GM21447 (cell line): ENCODE data around the gene IFNK.
A peak's percentile ranks its signal among the peaks of the same experiment; 100 is the strongest.

Experiments used
- ATAC-seq: cut with Tn5 transposase; IDR thresholded peaks from one replicate; pipeline ENCODE4 v1.9.1; 2021; ENCODE audit not compliant: unreplicated experiment

Gene IFNK

GRCh38 chr9:27510780-27511179 is 13.3 kb upstream of the IFNK start:
- ATAC-seq, result no peak

- ATAC-seq, result no peak
These were observed 12.3 kb upstream of the IFNK start for GRCh38 chr9:27511771-27512170.

- no peak for ATAC-seq
These were observed 9.5 kb upstream of the IFNK start for GRCh38 chr9:27514551-27514950.

- ATAC-seq, result no peak
These were observed 6.1 kb upstream of the IFNK start for GRCh38 chr9:27518006-27518405.

- ATAC-seq, result no peak
These were observed 5.3 kb upstream of the IFNK start for GRCh38 chr9:27518809-27519208.

- no peak for ATAC-seq
These were observed 4.3 kb upstream of the IFNK start for GRCh38 chr9:27519466-27520465.

- no peak for ATAC-seq
These were observed 3.1 kb upstream of the IFNK start for GRCh38 chr9:27520986-27521385.

GRCh38 chr9:27523141-27523540 is 949 bp upstream of the IFNK start:
- no peak for ATAC-seq

- no peak for ATAC-seq
These were observed 3.6 kb downstream of the IFNK start for GRCh38 chr9:27527702-27528075.

- ATAC-seq, result peak; percentile 51
These were observed 4.2 kb downstream of the IFNK start for GRCh38 chr9:27528076-27528885.

- peak; percentile 58 for ATAC-seq
These were observed 4.8 kb downstream of the IFNK start for GRCh38 chr9:27528886-27529315.

GRCh38 chr9:27529316-27530278 is 5.5 kb downstream of the IFNK start, which contains the start of gene MOB3B:
MOB3B (minus strand) TSS chr9:27529814; CDS start chr9:27455550, 74,264 bp downstream.
- peak; percentile 72 for ATAC-seq

GRCh38 chr9:27530915-27531755 is 7.0 kb downstream of the IFNK start:
- ATAC-seq, result no peak

GRCh38 chr9:27532046-27532445 is 8.0 kb downstream of the IFNK start:
- no peak for ATAC-seq

- no peak for ATAC-seq
These were observed 9.2 kb downstream of the IFNK start for GRCh38 chr9:27533311-27533710.

GRCh38 chr9:27534131-27534530 is 10.0 kb downstream of the IFNK start:
- no peak for ATAC-seq

GRCh38 chr9:27534658-27535209 is 10.6 kb downstream of the IFNK start:
- ATAC-seq, result no peak

GRCh38 chr9:27535701-27536118 is 11.6 kb downstream of the IFNK start:
- peak; percentile 45 for ATAC-seq

- no peak for ATAC-seq
These were observed 12.1 kb downstream of the IFNK start for GRCh38 chr9:27536168-27536567.
